ENCODE measurements around the gene RNF114.

- TF ChIP-seq EZH2phosphoT487 (IDR thresholded peaks at IDR 0.05; ENCODE audit: low read depth, severe bottlenecking, unreplicated experiment) (no peak), CTCF (IDR thresholded peaks at IDR 0.05; ENCODE audit: poor library complexity) (no peak), EZH2 (IDR thresholded peaks at IDR 0.05; ENCODE audit: borderline replicate concordance) (no peak)
Measured at GRCh38 chr20:49942942-49943341, 6.7 kb downstream of the RNF114 start.
